Mesenchymal stem cell (in vitro differentiated cells and primary cell): Measurements from ENCODE around the gene MASTL.
A peak's percentile ranks its signal among the peaks of the same experiment; 100 is the strongest.

ENCODE experiments used
- DNase-seq: peaks from one replicate; pipeline ENCODE4 v3.0.0-alpha.2; 2013
- H2AFZ ChIP-seq: one replicate; pipeline ENCODE4 v1.6.1; 2013; ENCODE audit warnings: low read depth, mild to moderate bottlenecking, control low read depth, inconsistent platforms, low read length, moderate library complexity
- H2AK5ac ChIP-seq: 2 replicates; pipeline ENCODE4 v1.6.1; 2013; ENCODE audit warnings: low read length, moderate library complexity, mild to moderate bottlenecking, inconsistent platforms; ENCODE audit not compliant: severe bottlenecking
- H2BK120ac ChIP-seq: one replicate; pipeline ENCODE4 v1.6.1; 2013; ENCODE audit warnings: low read depth, mild to moderate bottlenecking, inconsistent platforms, low read length, moderate library complexity
- H2BK12ac ChIP-seq, 2 experiments: one replicate each; pipeline ENCODE4 v1.6.1; 2013; ENCODE audit warnings: inconsistent platforms in 2 of 2, low read length in 2 of 2, mild to moderate bottlenecking in 2 of 2, moderate library complexity in 2 of 2, control low read depth in 1 of 2
- H2BK15ac ChIP-seq: one replicate; pipeline ENCODE4 v1.6.1; 2013; ENCODE audit warnings: mild to moderate bottlenecking, low read depth, inconsistent platforms; ENCODE audit not compliant: poor library complexity, severe bottlenecking
- H2BK5ac ChIP-seq: 2 replicates; pipeline ENCODE4 v1.6.1; 2013; ENCODE audit warnings: low read depth, mild to moderate bottlenecking, low read length, control low read depth, inconsistent platforms; ENCODE audit not compliant: poor library complexity, severe bottlenecking
- H3K14ac ChIP-seq, 2 experiments: one replicate each; pipeline ENCODE4 v1.6.1; 2013; ENCODE audit warnings: inconsistent platforms in 2 of 2, low read length in 2 of 2, control low read depth in 1 of 2, mild to moderate bottlenecking in 1 of 2, moderate library complexity in 1 of 2
- H3K18ac ChIP-seq, 2 experiments: one replicate each; pipeline ENCODE4 v1.6.1; 2013; ENCODE audit warnings: inconsistent platforms in 2 of 2, low read length in 2 of 2, control low read depth in 1 of 2, low read depth in 1 of 2, mild to moderate bottlenecking in 1 of 2
- H3K23ac ChIP-seq, 2 experiments: one replicate each; pipeline ENCODE4 v1.6.1; 2013; ENCODE audit warnings: inconsistent platforms in 2 of 2, low read length in 2 of 2, mild to moderate bottlenecking in 2 of 2, moderate library complexity in 2 of 2, control low read depth in 1 of 2
- H3K27ac ChIP-seq: 2 replicates; pipeline ENCODE4 v1.5.1; 2013; ENCODE audit warnings: mild to moderate bottlenecking, moderate library complexity, low read length, control low read depth, inconsistent platforms; ENCODE audit not compliant: poor library complexity, severe bottlenecking
- H3K27me3 ChIP-seq, 2 experiments: 2 replicates each; pipeline versions ENCODE4 v1.6.1 to v1.7.0; 2013; ENCODE audit warnings: low read length in 2 of 2, mild to moderate bottlenecking in 2 of 2, moderate library complexity in 2 of 2, control low read depth in 1 of 2, inconsistent platforms in 1 of 2; ENCODE audit not compliant: control insufficient read depth in 1 of 2, insufficient read depth in 1 of 2
- H3K36me3 ChIP-seq, 2 experiments: 2 replicates each; pipeline versions ENCODE4 v1.6.1 to v1.7.0; 2013; ENCODE audit warnings: low read length in 2 of 2, control low read depth in 1 of 2, inconsistent platforms in 1 of 2, low read depth in 1 of 2, mild to moderate bottlenecking in 1 of 2; ENCODE audit not compliant: insufficient read depth in 2 of 2, control insufficient read depth in 1 of 2
- H3K4ac ChIP-seq, 2 experiments: one replicate each; pipeline ENCODE4 v1.6.1; 2013; ENCODE audit warnings: inconsistent platforms in 2 of 2, low read length in 2 of 2, mild to moderate bottlenecking in 2 of 2, moderate library complexity in 2 of 2, control low read depth in 1 of 2, low read depth in 1 of 2
- H3K4me1 ChIP-seq: 2 replicates; pipeline ENCODE4 v1.6.1; 2013; ENCODE audit warnings: low read depth, low read length, control low read depth; ENCODE audit not compliant: control insufficient read depth, insufficient read depth
- H3K4me2 ChIP-seq: 2 replicates; pipeline ENCODE4 v1.6.1; 2013; ENCODE audit warnings: low read length, mild to moderate bottlenecking, inconsistent platforms; ENCODE audit not compliant: poor library complexity, severe bottlenecking
- H3K4me3 ChIP-seq, 2 experiments: 2 replicates each; pipeline versions ENCODE4 v1.5.1 to v1.7.0; 2013; ENCODE audit warnings: low read length in 2 of 2, mild to moderate bottlenecking in 2 of 2, control low read depth in 1 of 2, low read depth in 1 of 2; ENCODE audit not compliant: insufficient read depth in 1 of 2
- H3K79me1 ChIP-seq: replicated peaks from 2 replicates; pipeline ENCODE4 v1.6.1; 2013; ENCODE audit warnings: mild to moderate bottlenecking, control low read depth, low read length, inconsistent platforms; ENCODE audit not compliant: poor library complexity, severe bottlenecking
- H3K9ac ChIP-seq: 2 replicates; pipeline ENCODE4 v1.7.0; 2013; ENCODE audit warnings: mild to moderate bottlenecking, low read length, moderate library complexity
- H3K9me3 ChIP-seq: 2 replicates; pipeline ENCODE4 v1.7.0; 2013; ENCODE audit warnings: mild to moderate bottlenecking, low read length; ENCODE audit not compliant: control insufficient read depth
- H4K8ac ChIP-seq: one replicate; pipeline ENCODE4 v1.6.1; 2013; ENCODE audit warnings: inconsistent platforms, mild to moderate bottlenecking, low read length, moderate library complexity
- H4K91ac ChIP-seq: one replicate; pipeline ENCODE4 v1.6.1; 2013; ENCODE audit warnings: mild to moderate bottlenecking, low read length, inconsistent platforms
- WGBS: methylation state at CpG from one replicate; pipeline ENCODE4 v1.1.7; 2013; ENCODE audit warnings: mixed read lengths; 5-methylcytosine and 5-hydroxymethylcytosine counted together

The MASTL gene

DNA sequence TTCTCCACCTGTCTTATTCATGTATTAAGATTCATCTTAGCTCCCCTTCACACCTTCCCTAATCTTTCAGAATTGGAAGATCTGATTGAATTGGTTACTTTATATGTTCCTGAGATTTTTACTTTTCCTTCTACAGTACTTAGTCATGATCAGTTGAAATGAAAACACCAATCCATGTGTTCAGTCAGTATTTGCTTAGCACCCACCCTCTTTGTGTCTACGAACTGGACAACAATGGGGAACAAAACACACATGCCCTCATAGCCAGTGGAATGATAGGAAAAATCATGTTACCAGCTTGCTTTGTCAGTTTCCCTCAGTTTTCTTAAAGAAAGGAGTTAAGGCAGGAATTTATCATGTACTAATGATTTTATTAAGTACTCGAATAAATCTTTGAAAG lies 2.0 kb downstream of the MASTL start:
- Histone ChIP-seq H3K23ac (no peak overlapping the region), H2BK120ac (no peak overlapping the region), H3K9me3 (no peaks in the 10 kb centered on the region), H3K79me1 (peaks cover 10% of the 10 kb centered on the region), H3K18ac (no peak overlapping the region), H2BK12ac (no peak overlapping the region), H3K27me3 (no peaks in the 10 kb centered on the region), H4K91ac (no peak overlapping the region), H3K36me3 (peaks cover 2 to 34% of the 10 kb centered on the region in 2 experiments), H3K4me3 (peak overlapping the region in 1 of 2 experiments; percentile 91), H2AK5ac (no peak overlapping the region), H2BK15ac (no peak overlapping the region), H3K4ac (no peak overlapping the region), H3K4me1 (peaks cover 2% of the 10 kb centered on the region), H3K9ac (peak overlapping the region; percentile 99), H3K14ac (no peak overlapping the region), H3K4me2 (no peak overlapping the region), H2BK5ac (no peak overlapping the region), H3K27ac (no peak overlapping the region), H4K8ac (no peak overlapping the region), H2AFZ (no peak overlapping the region)
- 83% methylated on average over 1 of the region's 2 CpGs for WGBS
- no peak for DNase-seq

DNA sequence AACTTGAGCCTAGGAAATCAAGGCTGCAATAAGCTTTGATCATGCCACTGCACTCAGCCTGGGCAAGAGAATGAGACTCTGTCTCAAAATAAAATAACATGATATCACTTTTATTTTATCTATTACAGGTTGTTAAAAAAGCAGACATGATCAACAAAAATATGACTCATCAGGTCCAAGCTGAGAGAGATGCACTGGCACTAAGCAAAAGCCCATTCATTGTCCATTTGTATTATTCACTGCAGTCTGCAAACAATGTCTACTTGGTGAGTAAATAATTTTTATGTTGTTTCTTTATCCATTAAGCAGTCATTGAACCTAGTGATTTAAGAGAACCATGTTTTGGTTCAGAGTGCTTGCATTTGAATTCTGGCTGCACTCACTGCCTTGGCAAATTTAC lies 3.3 kb downstream of the MASTL start:
- H2BK12ac ChIP-seq: no peak overlapping the region
- no peak for DNase-seq
- H3K27me3 ChIP-seq: no peaks in the 10 kb centered on the region
- H4K91ac ChIP-seq: no peak overlapping the region
- no peak overlapping the region for H3K9ac ChIP-seq
- H2AFZ ChIP-seq: no peak overlapping the region
- peaks cover 10% of the 10 kb centered on the region for H3K79me1 ChIP-seq
- no peak overlapping the region for H4K8ac ChIP-seq
- no peak overlapping the region for H3K4me3 ChIP-seq
- no peak overlapping the region for H3K4ac ChIP-seq
- H2BK5ac ChIP-seq: no peak overlapping the region
- H3K18ac ChIP-seq: no peak overlapping the region
- no peaks in the 10 kb centered on the region for H3K9me3 ChIP-seq
- no peak overlapping the region for H3K14ac ChIP-seq
- no peak overlapping the region for H2BK120ac ChIP-seq
- H3K23ac ChIP-seq: no peak overlapping the region
- H3K27ac ChIP-seq: no peak overlapping the region
- H2BK15ac ChIP-seq: no peak overlapping the region
- H3K4me2 ChIP-seq: no peak overlapping the region
- peaks cover 2 to 45% of the 10 kb centered on the region in 2 experiments for H3K36me3 ChIP-seq
- H2AK5ac ChIP-seq: no peak overlapping the region
- H3K4me1 ChIP-seq: peaks cover 2% of the 10 kb centered on the region

DNA sequence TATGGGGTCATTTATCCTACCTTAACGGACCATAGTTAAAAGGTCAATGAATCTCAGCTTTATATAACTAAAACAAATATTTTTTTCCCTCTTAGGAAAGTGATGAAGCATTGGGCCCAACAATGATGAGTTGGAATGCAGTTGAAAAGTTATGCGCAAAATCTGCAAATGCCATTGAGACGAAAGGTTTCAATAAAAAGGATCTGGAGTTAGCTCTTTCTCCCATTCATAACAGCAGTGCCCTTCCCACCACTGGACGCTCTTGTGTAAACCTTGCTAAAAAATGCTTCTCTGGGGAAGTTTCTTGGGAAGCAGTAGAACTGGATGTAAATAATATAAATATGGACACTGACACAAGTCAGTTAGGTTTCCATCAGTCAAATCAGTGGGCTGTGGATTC lies 14.7 kb downstream of the MASTL start:
- Histone ChIP-seq H3K79me1 (peaks cover 1% of the 10 kb centered on the region), H3K18ac (no peak overlapping the region), H3K23ac (no peak overlapping the region), H2BK120ac (no peak overlapping the region), H2BK5ac (no peak overlapping the region), H3K4ac (no peak overlapping the region), H3K27ac (no peak overlapping the region), H3K4me2 (no peak overlapping the region), H3K4me1 (no peaks in the 10 kb centered on the region), H3K36me3 (peaks cover 7 to 71% of the 10 kb centered on the region in 2 experiments), H3K9me3 (no peaks in the 10 kb centered on the region), H3K27me3 (no peaks in the 10 kb centered on the region), H2AFZ (no peak overlapping the region), H2BK15ac (no peak overlapping the region), H3K9ac (no peak overlapping the region), H3K14ac (no peak overlapping the region), H4K8ac (no peak overlapping the region), H2AK5ac (no peak overlapping the region), H2BK12ac (no peak overlapping the region), H4K91ac (no peak overlapping the region), H3K4me3 (no peak overlapping the region)
- DNase-seq: no peak
- WGBS: 100% methylated on average over 3 of the region's 4 CpGs

DNA sequence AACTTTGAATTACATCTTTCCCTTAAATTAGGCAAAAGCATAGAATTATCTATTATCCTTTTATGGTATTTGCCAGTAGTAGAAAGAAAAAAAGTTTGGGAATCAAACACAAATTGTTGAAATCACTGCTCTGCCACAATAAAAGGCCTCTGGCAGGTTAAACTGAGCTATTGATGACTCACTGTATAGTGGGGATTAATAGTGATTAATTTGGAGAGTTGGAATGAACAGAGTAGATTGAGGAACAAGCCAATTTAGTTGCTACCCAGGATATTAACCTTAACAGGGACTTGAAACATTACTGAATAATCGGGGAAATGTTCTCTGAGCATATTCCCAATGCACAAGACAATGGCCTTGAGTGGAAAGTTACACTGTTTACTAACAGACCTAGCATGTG lies 33.1 kb downstream of the MASTL start:
- Histone ChIP-seq H2AFZ (no peak overlapping the region), H4K91ac (no peak overlapping the region), H2BK15ac (no peak overlapping the region), H3K18ac (no peak overlapping the region), H2BK12ac (no peak overlapping the region), H2BK120ac (no peak overlapping the region), H2AK5ac (no peak overlapping the region), H3K4me3 (no peak overlapping the region), H3K9ac (no peak overlapping the region), H3K36me3 (peaks cover 16 to 30% of the 10 kb centered on the region in 2 experiments), H2BK5ac (no peak overlapping the region), H3K27ac (no peak overlapping the region), H3K4me1 (peaks cover 2% of the 10 kb centered on the region), H4K8ac (no peak overlapping the region), H3K4ac (no peak overlapping the region), H3K14ac (no peak overlapping the region), H3K23ac (no peak overlapping the region), H3K9me3 (no peaks in the 10 kb centered on the region), H3K4me2 (no peak overlapping the region), H3K79me1 (no peaks in the 10 kb centered on the region), H3K27me3 (no peaks in the 10 kb centered on the region)
- DNase-seq: no peak
- WGBS: 100% methylated on average over 1 of the region's 1 CpG
